Smooth muscle cell (in vitro differentiated cells): Measurements from ENCODE around the gene ARHGEF12. TPM values are rescaled to one million over a fixed set of nuclear protein-coding genes. Genes with fewer than 3 reads are reported as not detected.

Experiments used
- DNase-seq: peaks from one replicate; lab custom pipeline; 2025; ENCODE audit not compliant: unreplicated experiment; lab: John Stamatoyannopoulos, UW
- H2AFZ ChIP-seq: fragments of 200-600 bp; sonication (generic); 2 replicates; pipeline ENCODE4 v1.6.0; 2016; ENCODE audit warnings: antibody characterized with exemption, low read depth, mild to moderate bottlenecking
- H3F3A ChIP-seq: fragments of 200-600 bp; sonication (generic); 2 replicates; pipeline ENCODE4 v1.6.0; 2017; ENCODE audit warnings: antibody characterized with exemption, low read depth
- H3K27ac ChIP-seq: fragments of 200-600 bp; sonication (generic); 2 replicates; pipeline ENCODE4 v1.5.1; 2016; ENCODE audit warnings: low read depth, mild to moderate bottlenecking
- H3K27me3 ChIP-seq: fragments of 200-600 bp; sonication (generic); 2 replicates; pipeline ENCODE4 v1.6.1; 2016; ENCODE audit warnings: low read depth, mild to moderate bottlenecking
- H3K36me3 ChIP-seq: fragments of 200-600 bp; sonication (generic); 2 replicates; pipeline ENCODE4 v1.5.1; 2016; ENCODE audit warnings: low read depth
- H3K4me1 ChIP-seq: fragments of 200-600 bp; sonication (generic); 2 replicates; pipeline ENCODE4 v1.5.1; 2016; ENCODE audit warnings: low read depth
- H3K4me2 ChIP-seq: fragments of 200-600 bp; sonication (generic); 2 replicates; pipeline ENCODE4 v1.6.0; 2016; ENCODE audit warnings: mild to moderate bottlenecking
- H3K4me3 ChIP-seq: fragments of 200-600 bp; sonication (generic); 2 replicates; pipeline ENCODE4 v1.5.1; 2016; ENCODE audit warnings: mild to moderate bottlenecking
- H3K79me2 ChIP-seq: fragments of 200-600 bp; sonication (generic); 2 replicates; pipeline ENCODE4 v1.6.0; 2016; ENCODE audit warnings: low read depth, mild to moderate bottlenecking
- H3K9ac ChIP-seq: fragments of 200-600 bp; sonication (generic); 2 replicates; pipeline ENCODE4 v1.6.0; 2016; ENCODE audit warnings: low read depth
- H3K9me3 ChIP-seq: fragments of 200-600 bp; sonication (generic); replicated peaks from 2 replicates; pipeline ENCODE4 v1.5.1; 2016; ENCODE audit warnings: low read depth
- H4K20me1 ChIP-seq: fragments of 200-600 bp; sonication (generic); 2 replicates; pipeline ENCODE4 v1.6.0; 2016; ENCODE audit warnings: low read depth
- WGBS: methylation state at CpG from one replicate; pipeline ENCODE4 v1.1.7; 2016; ENCODE audit warnings: low lambda C conversion rate; 5-methylcytosine and 5-hydroxymethylcytosine counted together
- polyA plus RNA-seq: library from polyadenylated mRNA; unstranded; fragments of >200 nt; fragmentation: Nextera tagmentation; extraction: Ambion mirVana; gene quantifications from 2 replicates; pipeline ENCODE4 v1.2.1, GENCODE V29; 2016
- total RNA-seq: library from RNA; depleted of rRNA; stranded (reverse); fragments of >200 nt; gene quantifications from 2 replicates; pipeline ENCODE4 v1.2.3, GENCODE V29; 2014
- TF ChIP-seq, protein P1 (sequence below): fragments of 200-600 bp; sonication (generic); IDR thresholded peaks from 2 replicates; pipeline ENCODE4 v1.5.1; 2017; ENCODE audit warnings: borderline replicate concordance, mild to moderate bottlenecking, antibody characterized with exemption; ENCODE audit not compliant: insufficient read depth, poor library complexity, severe bottlenecking

Gene ARHGEF12
- total and polyA plus RNA-seq, 2 experiments from 2014 or later: 24.6 to 89.4 TPM

DNA sequence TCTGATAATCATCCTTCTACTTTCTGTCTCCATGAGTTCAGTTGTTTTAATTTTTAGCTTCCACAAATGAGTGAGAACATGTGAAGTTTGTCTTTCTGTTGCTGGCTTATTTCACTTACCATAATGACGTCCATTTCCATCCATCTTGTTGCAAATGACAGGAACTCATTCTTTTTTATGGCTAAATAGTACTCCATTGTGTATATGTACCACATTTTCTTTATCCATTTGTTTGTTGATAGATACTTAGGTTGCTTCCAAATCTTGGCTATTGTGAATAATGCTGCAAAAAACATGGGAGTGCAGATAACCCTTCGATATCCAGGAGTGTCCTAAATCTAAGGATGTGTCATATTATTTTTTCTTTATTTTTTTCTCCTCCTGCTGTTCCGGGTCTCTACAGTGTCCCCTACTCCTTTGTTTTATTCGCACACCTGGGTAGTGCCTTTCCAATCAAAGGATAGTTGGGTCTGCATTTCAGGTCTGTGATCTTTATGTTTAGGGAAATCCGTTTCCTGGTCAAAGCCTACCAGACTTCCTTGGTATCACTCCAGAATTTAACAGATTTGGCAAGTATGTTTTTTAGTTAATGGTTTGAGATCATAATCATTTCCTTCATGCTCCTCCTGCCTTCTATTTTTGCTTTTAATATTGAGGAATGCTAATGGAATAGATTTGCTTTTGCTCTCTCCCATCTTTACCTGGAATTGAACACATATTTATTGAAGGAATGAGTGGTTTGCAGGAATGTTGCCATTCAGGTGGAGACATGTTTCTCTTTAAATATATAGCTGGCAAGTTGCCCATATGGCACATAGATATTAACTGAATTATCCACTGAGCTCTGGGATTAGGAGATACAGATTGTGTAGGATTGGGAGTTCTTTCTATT is 53.7 kb downstream of the ARHGEF12 start:
- TF ChIP-seq, protein P1, sequence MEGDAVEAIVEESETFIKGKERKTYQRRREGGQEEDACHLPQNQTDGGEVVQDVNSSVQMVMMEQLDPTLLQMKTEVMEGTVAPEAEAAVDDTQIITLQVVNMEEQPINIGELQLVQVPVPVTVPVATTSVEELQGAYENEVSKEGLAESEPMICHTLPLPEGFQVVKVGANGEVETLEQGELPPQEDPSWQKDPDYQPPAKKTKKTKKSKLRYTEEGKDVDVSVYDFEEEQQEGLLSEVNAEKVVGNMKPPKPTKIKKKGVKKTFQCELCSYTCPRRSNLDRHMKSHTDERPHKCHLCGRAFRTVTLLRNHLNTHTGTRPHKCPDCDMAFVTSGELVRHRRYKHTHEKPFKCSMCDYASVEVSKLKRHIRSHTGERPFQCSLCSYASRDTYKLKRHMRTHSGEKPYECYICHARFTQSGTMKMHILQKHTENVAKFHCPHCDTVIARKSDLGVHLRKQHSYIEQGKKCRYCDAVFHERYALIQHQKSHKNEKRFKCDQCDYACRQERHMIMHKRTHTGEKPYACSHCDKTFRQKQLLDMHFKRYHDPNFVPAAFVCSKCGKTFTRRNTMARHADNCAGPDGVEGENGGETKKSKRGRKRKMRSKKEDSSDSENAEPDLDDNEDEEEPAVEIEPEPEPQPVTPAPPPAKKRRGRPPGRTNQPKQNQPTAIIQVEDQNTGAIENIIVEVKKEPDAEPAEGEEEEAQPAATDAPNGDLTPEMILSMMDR: no peak
- no peak overlapping the region for H3K4me3 ChIP-seq
- H3K9ac ChIP-seq: no peak overlapping the region
- peak overlapping the region; percentile 81 for H3K27ac ChIP-seq
- H3K27me3 ChIP-seq: no peaks in the 10 kb centered on the region
- 95% methylated on average over 5 of the region's 5 CpGs for WGBS
- no peaks in the 10 kb centered on the region for H3K36me3 ChIP-seq
- peak overlapping the region; percentile 71 for H3K4me2 ChIP-seq
- no peak overlapping the region for H2AFZ ChIP-seq
- peaks cover 91% of the 10 kb centered on the region for H3K79me2 ChIP-seq
- DNase-seq: no peak
- H3K4me1 ChIP-seq: peaks cover 50% of the 10 kb centered on the region
- peaks cover 14% of the 10 kb centered on the region for H3F3A ChIP-seq
- no peaks in the 10 kb centered on the region for H3K9me3 ChIP-seq
- peaks cover 16% of the 10 kb centered on the region for H4K20me1 ChIP-seq

DNA sequence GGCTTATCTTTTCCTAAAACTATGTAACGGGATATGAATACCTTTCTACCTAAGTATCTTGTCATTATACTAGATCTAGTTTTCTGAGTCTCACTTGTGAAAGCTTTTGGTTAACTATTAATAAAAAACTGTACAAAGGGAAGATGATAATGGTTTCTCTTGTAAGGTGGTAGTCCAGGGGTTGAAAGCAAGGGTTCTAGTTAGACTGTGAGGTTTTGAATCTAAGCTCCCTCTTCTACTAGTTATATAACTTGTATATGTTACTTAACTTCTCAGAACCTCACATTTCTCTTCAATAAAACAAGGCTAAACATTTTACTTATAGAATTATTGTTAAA is 54.3 kb downstream of the ARHGEF12 start:
- WGBS: 71% methylated on average over 1 of the region's 1 CpG
- no peak overlapping the region for H2AFZ ChIP-seq
- H3K4me1 ChIP-seq: peaks cover 44% of the 10 kb centered on the region
- peaks cover 16% of the 10 kb centered on the region for H4K20me1 ChIP-seq
- H3K4me2 ChIP-seq: peak overlapping the region; percentile 71
- no peaks in the 10 kb centered on the region for H3K36me3 ChIP-seq
- H3K4me3 ChIP-seq: no peak overlapping the region
- peaks cover 14% of the 10 kb centered on the region for H3F3A ChIP-seq
- DNase-seq: no peak
- H3K9me3 ChIP-seq: no peaks in the 10 kb centered on the region
- no peaks in the 10 kb centered on the region for H3K27me3 ChIP-seq
- peak overlapping the region; percentile 2 for H3K9ac ChIP-seq
- TF ChIP-seq, protein P1: no peak
- peak overlapping the region; percentile 81 for H3K27ac ChIP-seq
- H3K79me2 ChIP-seq: peaks cover 93% of the 10 kb centered on the region

DNA sequence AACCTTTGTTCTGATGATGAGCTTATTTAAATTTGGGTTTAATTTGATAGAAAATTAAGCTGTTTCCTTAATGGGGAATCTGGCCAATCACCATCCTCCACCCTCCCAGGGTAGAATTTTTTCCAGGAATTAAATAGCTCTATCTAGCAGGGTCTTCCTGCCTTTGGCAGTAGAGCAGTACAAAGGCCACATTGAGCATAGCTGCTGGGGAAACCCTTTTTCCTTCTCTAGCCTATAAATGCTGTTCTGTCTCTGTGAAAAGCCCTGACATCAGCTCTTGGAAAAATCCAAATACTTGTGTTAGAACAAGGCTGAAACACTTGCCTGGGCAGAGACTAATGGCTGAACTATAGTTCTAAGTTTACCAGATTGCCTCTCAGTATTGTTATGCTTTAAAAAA is 55.1 kb downstream of the ARHGEF12 start:
- H4K20me1 ChIP-seq: peaks cover 11% of the 10 kb centered on the region
- no peaks in the 10 kb centered on the region for H3K36me3 ChIP-seq
- H3K27ac ChIP-seq: peak overlapping the region; percentile 81
- peaks cover 38% of the 10 kb centered on the region for H3K4me1 ChIP-seq
- H3K4me3 ChIP-seq: peak overlapping the region; percentile 5
- TF ChIP-seq, protein P1: no peak
- H3K9me3 ChIP-seq: no peaks in the 10 kb centered on the region
- no peaks in the 10 kb centered on the region for H3K27me3 ChIP-seq
- peak overlapping the region; percentile 71 for H3K4me2 ChIP-seq
- H3K9ac ChIP-seq: peak overlapping the region; percentile 2
- H3F3A ChIP-seq: peaks cover 14% of the 10 kb centered on the region
- DNase-seq: no peak
- H2AFZ ChIP-seq: no peak overlapping the region
- H3K79me2 ChIP-seq: peaks cover 93% of the 10 kb centered on the region

DNA sequence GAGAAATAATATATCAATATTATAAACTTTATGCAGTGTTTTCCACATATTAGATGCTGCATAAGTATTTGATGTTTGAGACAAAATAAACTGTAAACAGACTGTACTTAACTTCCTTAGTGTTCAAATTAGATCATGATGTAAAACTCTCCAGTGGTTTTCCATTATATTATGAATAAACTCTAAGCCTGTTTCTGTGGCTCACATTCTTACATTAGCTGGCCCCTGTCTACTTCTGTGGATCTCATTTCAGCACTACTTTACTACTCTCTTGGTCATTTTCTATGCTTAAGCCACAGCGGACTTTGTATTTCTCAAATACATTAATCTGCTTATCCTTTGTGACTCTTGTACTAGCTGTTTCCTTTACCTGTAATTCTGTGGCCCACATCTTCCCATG is 55.6 kb downstream of the ARHGEF12 start:
- Histone ChIP-seq H3K27me3 (no peaks in the 10 kb centered on the region), H3K9ac (no peak overlapping the region), H3K4me1 (peaks cover 33% of the 10 kb centered on the region), H3F3A (peaks cover 14% of the 10 kb centered on the region), H3K36me3 (no peaks in the 10 kb centered on the region), H4K20me1 (peaks cover 6% of the 10 kb centered on the region), H3K4me3 (peak overlapping the region; percentile 5), H2AFZ (no peak overlapping the region), H3K79me2 (peaks cover 93% of the 10 kb centered on the region), H3K4me2 (peak overlapping the region; percentile 71), H3K27ac (peak overlapping the region; percentile 81), H3K9me3 (no peaks in the 10 kb centered on the region)
- no peak for DNase-seq
- 42% methylated on average over 1 of the region's 1 CpG for WGBS
- TF ChIP-seq, protein P1: no peak
